Dermis blood vessel endothelial cell (primary cell): Measurements from ENCODE around the gene SESN3. TPM values are rescaled to one million over a fixed set of nuclear protein-coding genes. Genes with fewer than 3 reads are reported as not detected.
"Not testable (repeated sequence)": the region's sequence is repeated elsewhere in the genome, so short reads cannot be mapped to it uniquely, and the experiment has no call there.

Experiments
- DNase-seq: peaks from one replicate; pipeline ENCODE4 v3.0.0; 2010
- total RNA-seq: library from RNA; depleted of rRNA; stranded (reverse); fragments of >200 nt; gene quantifications from 2 replicates; pipeline ENCODE4 v1.2.3, GENCODE V29; 2014

Gene SESN3
- total RNA-seq, 1 donor from 2014 or later, result 113 TPM

DNA sequence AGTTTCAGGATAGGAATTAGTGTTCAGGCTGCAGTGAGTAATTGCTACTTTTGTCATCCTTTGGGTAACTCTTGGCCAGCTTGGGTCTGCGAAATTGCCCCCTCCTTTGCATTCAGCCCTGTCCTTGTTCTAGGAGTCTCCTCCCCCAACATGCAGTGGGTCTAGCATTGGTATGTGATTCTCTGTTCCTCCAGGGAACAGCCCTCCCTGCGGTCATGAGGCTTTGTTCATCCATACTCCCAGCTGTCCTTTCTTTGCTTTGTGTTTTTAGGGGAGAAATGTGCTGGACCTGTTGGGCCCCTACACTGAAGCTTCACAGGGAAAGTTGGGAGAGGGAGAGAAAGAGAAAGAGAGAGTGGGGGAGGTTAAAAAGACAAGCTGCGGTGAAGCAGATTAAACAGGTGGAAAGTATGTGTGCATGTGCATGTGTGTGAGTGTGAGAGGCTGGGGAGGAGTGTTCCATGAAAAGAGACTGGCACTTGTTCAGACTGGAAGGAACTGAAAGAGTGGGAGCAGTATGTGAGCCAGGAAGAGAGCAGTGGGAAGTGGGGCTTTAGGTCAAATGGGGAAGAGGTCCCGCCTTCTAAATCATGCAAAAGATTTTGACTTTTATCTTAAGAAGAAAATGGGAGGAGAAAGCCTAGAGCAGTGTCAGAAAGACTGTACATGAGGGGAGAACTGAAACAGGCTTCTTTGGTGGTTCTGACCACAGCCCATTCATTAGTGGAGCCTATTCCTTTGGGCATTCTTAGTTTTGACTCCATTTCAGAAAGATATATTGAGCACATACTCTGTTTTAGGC, 17.9 kb upstream of the SESN3 start:
- no peak for DNase-seq

DNA sequence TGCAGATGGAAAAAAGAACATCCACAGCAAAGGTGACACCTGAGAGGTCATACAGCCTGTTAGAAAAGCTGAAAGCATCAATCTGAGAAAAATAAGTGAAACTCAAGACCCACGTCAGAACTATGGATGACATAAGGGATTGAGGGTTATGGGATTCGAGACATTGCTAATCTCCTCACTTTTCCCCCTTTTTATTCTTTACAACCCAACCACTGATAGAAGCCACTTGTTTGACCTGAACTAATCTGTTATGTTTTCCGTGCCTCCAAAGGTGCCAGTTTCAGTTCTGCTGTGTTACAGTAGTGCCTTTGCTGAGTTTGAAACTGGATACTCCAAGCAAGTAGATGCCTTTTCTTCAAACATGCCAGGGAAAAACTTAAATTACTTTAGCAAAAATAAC, 16.9 kb upstream of the SESN3 start:
- no peak for DNase-seq

DNA sequence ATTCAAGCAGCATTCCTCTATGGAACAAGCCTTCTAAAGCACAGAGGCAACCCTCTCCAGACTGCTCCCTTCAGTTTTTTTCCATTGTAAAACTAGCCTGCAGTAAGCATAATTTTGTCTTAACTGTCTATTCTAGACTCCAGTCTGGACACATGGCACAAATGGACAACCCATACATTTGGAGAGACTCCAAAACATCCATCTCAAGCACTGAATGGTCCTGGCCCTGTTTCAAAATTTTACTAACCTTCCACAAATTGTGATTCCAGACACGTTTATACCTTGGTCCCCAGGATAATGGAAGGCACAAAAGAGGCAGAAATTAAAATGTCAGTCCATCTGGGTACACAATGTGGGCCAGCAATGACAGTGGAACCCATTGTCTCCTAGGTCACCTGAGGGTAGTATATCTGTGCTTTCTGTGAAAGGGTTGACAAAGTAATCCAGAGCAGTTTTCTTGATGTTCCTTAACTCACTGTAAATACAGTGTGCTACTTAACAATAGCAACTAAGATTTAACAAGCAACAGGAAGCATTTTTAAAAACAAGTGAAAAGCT, 16.2 kb upstream of the SESN3 start:
- DNase-seq, result no peak

DNA sequence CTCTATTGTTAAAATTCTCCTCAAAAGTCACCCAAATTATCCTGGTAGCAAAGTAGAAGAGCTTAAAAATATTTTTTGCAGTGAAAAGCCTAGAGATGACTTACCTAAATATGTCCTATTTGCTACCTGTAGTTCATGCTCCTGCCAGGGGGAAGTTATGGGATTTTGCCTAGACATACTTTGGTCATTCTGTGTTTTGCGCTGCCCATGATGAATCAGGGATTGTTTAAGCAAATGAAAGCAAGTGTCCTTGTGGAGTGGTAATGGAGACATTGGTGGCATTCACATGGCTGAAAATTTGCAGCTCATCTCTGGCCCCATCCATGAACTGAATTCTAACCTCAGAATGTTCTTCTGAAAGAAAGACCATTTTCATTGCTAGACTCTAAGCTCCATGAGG, 14.6 kb upstream of the SESN3 start:
- no peak for DNase-seq

DNA sequence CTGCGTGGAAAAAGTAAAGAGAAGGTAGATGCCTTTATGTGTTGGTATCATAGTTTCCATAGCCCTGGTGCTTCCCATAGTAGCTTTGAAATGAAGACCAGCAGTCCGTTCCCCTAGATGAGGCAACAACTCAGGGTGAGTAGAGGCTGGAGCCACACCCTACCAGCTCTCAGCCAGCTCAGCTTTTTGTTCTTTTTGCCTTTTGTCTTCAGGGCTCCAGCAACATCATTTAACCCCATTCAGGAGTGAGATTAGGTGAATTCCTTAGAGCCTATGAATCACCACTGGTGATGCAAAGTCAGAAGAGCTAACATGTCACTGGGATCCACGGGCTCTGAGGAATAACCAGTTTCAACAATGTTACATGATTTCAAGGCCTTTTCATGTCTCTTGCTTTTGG, 14.0 kb upstream of the SESN3 start:
- DNase-seq, result no peak

DNA sequence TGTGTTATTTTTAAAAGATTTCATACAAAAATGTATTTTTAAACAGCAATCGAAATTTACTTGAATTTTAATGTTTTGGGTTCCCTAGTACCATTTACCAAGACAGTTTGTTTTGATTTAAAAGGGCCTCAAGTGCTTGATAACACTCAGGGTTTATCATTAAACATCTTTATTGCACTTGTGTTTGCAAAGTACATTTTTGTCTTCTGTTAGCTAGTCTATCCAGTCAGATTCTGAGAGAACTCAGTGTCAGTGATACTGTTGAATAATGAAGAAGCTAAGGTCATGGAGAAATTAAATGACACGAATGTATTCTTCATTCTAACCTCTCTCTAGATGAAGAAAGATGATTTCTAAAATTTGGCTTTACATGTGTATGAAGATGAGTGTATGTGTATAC, 12.7 kb upstream of the SESN3 start:
- DNase-seq, result no peak

DNA sequence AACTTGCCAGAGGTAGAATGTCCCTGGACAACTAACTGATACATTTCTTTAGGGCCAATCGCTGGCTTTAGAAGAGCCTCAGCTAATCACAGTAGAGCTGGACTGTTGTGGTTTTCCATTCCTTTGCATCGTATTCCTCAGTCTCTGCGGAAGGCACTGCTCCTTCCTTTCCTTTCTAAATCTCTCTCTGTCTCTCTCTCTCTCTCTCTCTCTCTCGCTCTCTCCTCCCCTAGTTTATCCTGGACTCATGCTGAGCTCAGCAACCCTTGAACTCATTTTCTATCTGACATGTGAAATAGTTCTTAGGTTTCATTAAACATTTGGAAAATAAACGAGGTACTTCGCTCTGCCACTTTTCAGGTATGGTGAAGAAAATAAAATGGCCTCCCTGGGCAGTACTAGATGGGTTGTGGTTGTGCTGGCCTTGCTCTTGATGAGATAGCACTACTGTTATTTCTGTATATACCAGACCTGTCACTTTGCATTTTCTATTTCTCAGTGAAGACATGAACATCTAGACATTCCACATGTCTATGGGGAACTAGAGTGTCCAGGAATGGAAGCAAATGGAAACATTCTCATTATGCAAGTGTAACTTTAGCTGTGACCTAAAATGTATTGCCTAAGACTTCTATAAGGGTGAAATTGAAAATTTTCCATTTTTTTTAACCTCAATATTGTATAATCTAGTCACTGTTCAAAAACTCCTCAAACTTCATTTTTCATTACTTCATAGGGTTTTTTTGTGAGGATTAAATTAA, 12.0 kb upstream of the SESN3 start:
- no peak for DNase-seq

DNA sequence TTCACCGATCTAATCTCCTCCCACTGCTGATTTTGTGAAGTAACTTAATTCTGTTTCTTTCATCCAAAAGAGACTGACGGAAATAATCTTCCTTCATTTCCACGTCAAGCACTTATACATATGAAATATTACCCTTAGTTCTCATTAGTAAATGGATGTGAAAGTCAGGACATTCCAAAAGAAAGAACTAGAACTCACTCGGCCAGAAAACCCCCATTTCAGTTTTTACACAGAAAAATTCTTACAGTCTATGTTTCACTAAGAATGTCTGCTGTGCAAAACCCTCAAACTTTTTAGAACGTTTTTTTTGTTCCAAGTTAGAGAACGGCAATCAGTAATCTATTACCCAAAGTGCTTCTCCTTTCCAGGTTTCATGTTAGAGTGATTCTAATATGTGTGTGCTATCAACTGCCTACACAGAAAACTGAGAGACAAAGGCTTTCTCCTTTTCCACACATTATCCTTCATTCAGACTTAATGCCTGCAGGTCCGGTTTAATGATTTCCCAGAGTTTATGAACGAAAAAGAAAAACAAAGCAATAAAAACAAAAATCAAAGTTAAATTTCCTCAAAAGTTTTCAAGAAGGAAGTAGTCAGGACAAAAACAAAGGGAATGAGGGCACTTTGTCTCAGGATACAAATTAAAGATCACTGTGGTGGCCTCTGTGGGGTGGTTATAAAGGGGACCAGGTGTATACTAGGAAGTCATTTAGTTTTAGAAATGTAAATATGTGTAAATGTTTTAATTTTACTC, 11.3 kb upstream of the SESN3 start:
- DNase-seq, result no peak

DNA sequence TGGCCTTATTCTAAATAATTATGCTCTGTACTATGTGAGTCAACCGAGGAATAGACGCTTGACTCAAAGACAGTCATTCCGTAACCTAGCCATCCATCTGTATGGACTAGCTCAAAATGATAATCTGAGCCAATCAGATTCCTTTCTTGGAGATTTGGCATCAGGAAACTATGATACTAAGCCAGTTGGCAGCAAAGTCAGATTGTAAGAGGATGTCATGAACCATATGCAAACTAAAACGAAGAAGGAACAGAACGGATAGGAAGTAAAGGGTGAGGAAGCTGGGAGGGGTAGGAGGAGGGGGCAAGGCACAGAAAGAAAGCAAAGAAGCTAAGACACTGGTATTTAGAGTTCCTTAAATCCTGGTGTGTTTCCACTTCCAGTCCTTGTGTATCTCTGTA, 10.7 kb upstream of the SESN3 start:
- no peak for DNase-seq

DNA sequence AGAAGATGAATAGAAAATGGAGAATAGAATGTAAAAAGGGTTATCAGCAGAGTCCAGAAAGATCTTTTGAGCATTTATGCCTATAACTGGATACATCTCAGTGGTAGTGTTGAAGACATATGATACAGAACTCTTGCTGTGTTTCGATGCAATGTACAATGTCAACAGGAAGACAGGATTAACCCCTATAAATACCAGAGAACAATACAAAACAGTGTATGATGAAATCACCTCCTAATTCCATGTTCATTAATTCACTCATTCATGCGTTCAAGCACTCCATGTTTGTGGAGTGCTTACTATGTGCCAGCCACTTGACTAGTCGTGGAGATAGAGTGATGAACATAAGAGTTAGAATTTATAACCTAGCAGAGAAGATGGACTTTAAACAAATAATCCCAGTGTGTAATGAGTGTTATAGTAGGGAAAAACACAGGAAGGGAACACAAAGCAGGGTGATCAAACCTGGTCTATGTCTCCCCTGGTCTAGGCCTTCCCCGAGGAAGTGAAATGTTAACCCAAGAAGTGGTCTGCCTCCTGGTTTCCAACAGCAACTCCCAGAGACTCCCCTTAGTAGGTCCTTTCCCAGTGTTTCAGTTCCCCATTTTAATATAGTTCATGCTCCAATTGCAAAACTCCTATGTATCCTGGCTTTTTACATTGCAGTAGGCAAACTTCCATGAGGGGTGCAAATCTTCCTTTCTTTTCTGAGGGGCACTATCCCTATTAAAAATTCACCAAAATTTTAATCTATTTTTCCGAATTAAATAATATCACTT, 9.1 kb upstream of the SESN3 start:
- no peak for DNase-seq

DNA sequence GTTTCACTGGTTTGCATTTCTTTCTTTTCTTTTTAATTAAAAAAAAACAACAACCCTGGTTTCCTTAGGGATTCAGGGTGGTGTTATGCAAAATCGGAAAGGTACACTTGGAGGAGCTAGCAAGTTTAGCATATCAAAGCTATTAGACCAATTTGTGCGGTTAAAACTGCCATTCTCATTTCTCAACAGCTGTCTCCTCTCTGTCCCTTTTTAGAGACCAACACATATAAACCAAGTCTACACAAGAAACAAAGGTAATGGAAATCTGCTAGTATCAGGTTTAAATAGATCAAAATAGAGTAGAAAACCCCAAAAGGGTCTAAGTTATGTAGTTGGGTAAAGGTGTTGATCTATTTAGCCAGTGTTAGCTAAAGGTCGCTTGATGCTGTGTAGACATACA, 1.7 kb upstream of the SESN3 start:
- no peak for DNase-seq

DNA sequence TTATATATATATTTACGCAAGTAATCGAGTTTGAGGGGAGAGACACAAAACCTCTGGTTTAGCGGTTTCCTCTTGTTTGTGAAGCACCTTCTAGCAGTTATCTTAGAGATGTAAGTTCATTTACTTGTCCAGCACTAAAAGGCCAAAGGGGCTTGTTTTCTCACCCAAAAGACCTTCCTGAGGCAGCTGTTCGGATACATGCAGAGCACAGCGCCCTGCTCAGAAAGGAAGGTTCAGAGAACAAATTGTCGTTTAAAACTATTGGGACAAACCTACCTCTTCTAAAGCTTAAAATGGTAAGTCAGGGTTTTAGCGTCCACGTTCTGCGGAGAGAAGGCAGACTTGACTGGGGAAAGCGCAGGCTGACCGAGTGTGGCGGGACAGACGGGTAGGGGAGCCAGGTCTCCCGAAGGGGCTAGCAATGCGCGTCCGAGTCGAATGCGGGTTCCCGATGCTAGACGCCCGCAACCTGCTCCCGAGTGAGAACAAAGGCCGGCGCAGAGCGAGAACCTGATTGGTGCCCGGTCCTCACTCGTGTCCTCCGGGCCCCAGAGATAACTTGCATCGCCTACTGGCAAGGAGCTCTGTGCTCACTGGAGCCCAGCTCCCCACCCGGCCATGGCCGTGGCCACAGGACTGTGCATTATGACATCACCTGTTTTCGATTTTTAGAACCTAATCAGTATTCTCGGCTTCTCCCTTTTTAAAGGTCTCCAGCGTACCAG, 1.0 kb upstream of the SESN3 start:
- DNase-seq, result peak; percentile 20

DNA sequence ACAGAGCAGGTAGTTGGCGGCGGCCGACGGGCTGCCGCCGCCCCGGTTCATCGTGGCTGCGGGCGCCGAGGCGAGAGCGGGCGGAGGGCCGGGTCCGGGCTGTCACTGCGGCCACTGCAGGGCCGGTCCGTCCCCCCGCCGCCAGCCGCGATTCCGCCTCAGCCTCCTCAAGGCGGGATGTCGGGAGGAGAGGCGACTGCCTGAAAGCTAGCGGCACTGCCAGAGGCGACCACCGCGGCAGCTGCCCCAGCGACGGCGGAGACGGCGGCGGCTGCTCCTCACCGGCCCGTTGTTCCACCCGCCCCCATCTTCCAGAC, 234 bp downstream of the SESN3 start:
- DNase-seq, result no peak

DNA sequence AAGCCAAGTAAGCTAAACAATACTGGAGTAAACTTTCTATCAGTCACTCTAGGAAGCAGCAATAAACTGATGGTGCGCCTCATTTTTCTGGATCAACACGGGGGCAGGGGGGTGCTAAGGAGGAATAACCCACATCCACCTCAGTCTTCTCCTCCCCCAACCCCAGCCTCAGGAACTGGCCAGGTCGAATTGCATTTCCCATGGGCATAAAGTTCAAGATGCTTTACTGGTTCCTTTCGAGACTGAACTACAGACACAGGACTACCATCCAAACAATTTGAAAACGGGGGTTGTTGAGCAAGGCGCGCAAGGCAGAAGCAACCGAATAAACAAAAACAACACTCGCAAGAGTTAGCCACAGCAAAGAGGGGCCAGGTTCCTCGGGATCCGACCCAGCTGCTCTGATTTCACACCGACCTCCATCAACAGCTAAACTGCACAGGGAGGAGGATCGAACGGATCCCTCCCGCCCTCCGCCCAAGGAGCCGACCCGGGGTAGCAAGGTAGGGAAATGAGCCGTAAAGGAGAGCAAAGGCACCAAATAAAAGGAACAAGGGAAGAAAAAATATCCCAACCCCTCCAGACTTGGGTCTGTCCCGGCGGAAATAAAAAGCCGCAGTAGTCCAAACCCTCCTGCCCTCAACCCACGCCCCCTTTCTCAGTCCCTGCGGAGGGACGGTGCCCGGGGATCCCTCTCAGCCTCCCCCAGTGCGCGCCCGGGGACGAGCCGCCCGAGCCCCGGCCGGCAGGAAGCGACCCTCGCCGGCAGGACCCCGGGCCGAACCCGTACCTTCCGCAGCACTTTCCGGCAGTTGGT, 801 bp downstream of the SESN3 start:
- peak; percentile 13 for DNase-seq

DNA sequence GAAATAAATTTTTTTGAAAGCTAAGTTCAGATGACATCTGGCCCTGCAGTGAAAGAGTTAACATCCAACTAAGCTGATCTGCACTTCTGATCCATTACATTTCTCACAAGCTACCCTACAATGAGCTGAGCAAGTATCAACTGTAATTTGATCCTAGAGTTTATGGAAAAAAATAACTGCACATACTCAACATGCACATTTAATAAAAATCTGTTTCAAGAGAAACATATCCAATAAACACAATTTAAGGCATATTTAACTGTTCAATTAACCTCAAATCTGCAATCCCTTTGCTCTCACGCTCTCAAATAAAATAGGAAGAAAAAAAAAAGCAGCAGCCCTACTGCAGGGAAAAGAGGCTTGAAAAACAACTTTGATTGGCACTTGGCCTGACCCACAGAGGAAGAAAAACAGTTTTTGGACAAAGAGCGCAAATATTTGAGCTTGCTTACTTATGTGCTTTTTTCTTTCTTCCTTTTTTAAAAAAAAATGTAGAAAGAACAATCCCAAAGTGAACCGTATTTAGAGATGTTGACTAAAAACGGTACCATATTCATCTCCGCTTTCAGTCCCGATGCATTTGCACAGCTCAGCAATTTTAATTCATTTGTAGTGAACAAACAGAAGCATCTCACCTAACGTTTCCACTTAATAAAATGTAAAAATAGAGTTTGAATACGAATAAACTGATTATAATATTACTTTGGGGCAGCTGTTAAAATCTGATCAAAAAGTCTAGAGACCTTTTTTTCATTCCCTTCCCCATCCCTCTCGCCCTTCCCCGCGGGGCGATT, 1.6 kb downstream of the SESN3 start:
- DNase-seq, result peak; percentile 5

DNA sequence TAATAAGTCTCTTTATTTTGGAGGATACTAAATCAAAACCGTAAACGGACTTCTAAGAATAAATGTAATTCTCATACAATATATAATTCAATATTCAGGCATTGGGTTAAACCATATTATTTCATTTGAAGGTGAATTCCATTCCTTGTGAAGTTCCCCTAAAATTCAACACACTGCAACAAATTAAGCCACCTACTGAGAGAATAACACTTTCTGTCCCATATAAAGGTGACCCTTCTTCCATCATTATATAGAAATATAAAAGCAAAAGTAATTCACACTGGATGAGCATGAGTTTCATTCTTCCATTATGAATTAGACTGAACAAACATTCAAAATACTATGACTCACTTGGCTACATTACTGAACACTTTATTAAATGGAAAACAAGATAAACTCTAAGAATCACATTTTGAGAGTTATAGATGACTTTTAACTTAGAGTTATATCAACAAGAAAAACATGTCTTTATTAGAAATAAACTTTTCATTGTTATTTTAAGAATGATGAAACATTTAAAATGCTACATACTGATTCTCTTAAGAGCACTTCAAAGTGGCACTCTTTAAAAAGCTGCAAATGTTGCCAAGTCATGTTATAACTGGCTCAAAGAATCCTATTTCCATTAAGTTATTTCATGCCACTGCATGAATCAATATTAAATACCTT, 2.8 kb downstream of the SESN3 start:
- no peak for DNase-seq

DNA sequence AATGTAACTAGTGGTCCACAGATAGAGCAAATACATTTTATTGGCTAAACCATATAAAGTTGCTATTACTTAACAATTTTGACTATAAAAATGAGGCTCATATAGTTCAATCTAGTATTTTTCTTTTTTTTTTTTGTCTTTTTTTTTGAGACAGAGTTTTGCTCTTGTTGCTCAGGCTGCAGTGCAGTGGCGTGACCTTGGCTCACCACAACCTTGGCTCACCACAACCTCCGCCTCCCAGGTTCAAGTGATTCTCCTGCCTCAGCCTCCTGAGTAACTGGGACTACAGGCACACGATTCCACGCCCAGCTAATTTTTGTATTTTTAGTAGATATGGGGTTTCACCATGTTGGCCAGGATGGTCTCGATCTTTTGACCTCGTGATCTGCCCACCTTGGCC, 3.9 kb downstream of the SESN3 start:
- DNase-seq, result not testable (repeated sequence)

DNA sequence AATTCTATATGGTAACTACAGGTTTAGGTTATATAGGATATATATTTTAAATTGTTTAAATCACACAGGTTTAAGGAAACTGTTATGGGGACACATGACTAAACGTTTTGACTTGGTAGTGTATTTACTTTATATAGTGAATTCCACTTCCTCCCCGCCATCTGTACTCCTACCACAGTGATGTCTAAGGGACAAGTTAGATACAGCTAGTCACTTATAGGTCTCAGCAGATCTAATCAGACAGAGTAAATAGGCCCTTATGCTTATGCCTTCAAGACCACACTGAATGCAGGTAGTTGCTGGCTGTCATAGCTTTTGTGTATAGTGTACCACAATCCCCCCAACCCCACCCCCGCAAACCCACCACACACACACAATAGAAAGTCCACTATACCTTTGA, 8.2 kb downstream of the SESN3 start:
- no peak for DNase-seq

DNA sequence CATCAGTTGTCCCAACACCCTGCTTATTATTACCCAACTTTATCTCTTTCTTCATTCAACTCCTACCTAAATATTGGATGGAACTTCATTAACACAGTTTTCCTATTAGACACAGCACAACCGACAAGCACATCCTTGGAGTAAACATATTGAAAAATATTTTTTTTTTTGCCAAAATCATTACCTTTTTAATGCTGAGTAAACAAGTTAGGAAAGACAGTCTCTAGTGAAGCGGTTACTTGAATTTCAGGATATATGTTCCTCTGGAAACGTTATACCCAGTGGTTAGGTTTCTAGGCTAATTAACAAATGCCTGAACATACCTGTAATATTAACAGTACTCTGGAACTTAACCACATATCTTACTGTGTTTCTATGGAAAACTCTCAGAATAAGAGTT, 11.4 kb downstream of the SESN3 start:
- DNase-seq, result no peak

DNA sequence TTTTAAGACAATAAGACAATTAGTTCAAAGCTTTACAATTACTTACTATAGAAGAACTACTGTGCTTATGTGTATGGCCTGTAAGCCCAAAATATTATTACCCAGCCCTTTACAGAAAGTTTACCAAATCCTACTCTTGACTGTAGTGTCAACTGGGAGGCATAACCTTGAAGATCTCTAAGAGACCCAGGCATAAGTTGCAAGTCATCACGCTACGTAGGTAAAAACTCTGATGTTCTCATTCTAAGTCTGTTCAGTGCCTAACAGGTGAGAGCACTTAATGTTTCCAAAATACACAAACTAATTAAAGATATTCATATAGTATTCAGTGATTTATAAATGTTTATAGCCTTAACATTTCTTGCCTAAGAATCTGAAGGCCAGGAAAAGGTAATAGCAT, 12.9 kb downstream of the SESN3 start:
- no peak for DNase-seq
